SH-SY5Y (cell line): ENCODE data around the gene OXNAD1.

Experiments used
- GATA2 ChIP-seq: IDR thresholded peaks from 2 replicates; pipeline ENCODE4 v1.6.1; 2011; ENCODE audit warnings: mild to moderate bottlenecking, low read depth, low read length
- GATA3 ChIP-seq: IDR thresholded peaks from 2 replicates; pipeline ENCODE4 v1.6.1; 2011; ENCODE audit warnings: low read depth, mild to moderate bottlenecking, low read length, moderate library complexity

- TF ChIP-seq GATA2, result no peak
- no peak for TF ChIP-seq GATA3
Observed at GRCh38 chr3:16288664-16289063, 23.7 kb downstream of the OXNAD1 start.
